Hippocampal formation (tissue), 2 donors: Measurements from ENCODE around the gene ERGIC1.
A peak's percentile ranks its signal among the peaks of the same experiment; 100 is the strongest.

Experiments
- DNase-seq, 2 donors: peaks; one replicate each; lab custom pipeline; 2025; lab: John Stamatoyannopoulos, UW

Gene ERGIC1

DNA sequence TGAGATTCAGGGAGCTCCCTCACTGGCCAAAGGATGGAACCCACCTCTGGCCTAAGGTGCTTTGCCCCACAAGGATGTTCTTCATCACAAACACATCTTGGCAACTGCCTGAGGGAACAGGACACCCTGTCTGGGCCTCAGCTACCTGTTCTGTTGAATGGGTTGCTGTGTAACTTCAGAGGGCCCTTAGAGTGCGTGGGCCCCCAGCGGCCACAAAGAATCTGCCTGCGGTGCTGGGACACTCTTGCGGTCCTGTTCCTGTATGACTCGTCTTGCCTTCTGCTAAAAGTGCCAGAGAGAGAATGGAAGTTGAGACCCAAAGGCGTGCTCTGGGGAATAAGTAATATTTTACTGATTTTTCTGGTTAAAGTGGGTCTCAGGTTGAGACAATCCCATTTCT is 111.1 kb downstream of the ERGIC1 start:
- DNase-seq = no peak

DNA sequence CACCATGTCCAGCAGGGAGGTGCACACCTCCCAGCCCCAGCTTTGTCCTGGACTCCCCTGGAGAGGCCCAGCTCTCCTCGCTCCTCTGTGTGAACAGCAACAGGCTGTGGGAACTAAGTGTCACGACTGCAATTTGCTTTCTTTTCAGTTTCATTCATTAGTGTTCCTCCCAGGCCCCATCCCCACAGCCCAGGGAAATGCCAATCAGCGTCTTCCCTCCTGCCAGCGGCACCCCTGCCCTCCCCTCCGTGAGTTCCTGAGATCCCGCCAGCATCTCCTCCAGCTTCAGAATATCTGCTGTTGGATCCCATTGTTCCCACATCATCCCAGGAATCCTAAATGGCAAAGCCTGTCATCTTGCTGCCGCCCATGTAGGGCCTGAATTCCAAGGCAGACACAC is 112.1 kb downstream of the ERGIC1 start:
- DNase-seq = no peak

DNA sequence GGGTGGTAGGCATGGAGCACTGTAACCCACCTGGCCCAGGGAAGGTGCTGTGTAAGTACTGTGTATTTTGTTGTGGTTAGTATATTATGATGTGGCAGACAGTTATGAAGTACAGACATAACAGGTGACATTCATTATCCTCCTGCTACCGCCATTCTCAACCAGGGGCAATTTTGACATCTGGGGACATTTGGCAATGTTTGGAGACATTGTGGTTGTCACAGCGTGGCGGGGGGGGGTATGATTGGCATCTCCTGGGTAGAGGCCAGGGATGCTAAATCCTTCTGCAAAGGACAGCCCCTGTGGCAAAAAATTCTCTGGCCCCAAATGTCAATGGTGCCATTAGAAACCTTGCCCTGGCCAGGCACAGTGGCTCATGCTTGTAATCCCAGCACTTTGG is 115.4 kb downstream of the ERGIC1 start:
- no peak for DNase-seq

DNA sequence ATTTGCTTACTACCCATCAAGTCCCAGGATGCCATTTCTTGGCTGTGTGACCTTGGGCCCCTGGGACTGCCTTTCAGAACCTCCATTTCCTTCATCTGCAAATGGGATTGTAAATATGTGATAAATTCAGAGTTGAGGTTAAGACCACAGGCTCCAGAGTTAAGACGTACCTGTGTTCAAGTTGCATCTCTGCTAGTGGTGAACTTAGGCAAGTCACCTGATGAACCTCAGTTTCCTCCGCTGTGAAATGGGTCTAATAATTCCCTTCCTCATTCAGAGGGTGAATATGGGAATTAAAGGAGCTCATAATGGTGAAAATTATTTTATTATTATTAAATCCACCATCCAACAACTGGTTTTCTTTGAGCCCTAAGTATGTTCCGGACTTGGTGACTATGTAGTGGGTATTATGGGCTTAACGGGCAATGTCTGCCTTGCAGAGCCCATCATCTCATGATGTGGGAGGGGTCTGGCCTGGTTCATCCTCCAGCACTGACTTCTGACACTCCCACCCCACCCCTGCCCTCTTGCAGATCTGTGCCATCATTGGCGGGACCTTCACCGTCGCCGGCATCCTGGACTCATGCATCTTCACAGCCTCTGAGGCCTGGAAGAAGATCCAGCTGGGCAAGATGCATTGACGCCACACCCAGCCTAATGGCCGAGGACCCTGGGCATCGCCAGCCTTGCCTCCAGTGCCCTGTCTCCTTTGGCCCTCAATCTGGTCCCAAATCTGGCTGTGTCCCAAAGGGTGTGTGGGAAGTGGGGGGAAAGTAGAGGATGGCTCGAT is 116.3 kb downstream of the ERGIC1 start:
- no peak for DNase-seq

DNA sequence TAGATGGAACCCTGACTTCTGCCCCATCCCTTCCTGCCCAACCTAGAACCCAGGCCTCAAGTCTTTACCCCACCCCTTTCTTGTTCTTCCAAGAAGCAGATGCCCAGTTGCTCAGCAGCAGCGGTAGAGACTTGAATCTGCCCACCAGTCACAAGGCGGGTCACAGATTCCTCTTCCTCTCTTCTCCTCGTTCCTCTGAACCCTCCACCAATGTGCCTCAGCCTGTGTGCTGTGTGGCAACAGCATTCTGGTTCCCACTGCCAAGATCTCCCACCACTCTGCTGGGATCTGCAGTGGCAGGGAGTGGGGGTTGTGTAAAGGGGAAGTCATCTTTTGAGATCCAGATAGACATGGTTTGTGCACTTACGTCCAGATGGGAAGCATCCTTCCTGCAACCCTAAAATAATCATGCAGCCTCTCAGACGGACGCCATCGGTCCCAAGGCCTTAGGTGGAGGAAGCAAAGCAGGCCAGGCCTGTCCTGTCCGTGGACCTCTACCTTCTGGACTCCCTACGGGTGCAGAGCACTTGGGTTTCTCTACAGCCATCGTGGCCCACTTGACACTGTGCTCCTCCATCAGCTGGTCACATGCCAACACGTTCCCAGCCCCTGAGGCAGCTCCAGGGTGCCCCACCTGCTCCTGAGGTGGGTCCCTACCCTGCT is 117.5 kb downstream of the ERGIC1 start:
- no peak for DNase-seq

DNA sequence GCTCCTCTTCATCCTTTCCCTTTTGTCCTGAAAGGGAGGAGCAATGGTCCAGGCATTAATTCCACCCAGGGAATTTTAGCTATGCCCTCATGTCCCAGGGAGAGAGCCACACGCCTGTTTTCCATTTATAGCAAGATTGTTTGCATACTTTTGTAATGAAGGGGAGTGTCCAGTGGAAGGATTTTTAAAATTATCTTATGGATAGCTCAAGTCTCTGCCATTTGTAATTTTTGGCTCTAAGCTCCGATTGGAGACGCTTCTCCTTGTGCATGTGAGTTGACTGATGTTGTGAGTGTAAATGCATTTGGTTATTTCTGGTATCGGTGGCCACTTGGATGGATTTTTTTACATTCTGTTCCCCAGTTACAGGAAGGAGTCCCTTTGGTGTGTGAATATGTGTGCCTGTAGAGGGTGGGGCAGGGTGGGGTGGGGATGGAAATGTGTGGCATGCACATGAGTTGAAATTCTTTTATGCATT is 118.0 kb downstream of the ERGIC1 start:
- no peak for DNase-seq

DNA sequence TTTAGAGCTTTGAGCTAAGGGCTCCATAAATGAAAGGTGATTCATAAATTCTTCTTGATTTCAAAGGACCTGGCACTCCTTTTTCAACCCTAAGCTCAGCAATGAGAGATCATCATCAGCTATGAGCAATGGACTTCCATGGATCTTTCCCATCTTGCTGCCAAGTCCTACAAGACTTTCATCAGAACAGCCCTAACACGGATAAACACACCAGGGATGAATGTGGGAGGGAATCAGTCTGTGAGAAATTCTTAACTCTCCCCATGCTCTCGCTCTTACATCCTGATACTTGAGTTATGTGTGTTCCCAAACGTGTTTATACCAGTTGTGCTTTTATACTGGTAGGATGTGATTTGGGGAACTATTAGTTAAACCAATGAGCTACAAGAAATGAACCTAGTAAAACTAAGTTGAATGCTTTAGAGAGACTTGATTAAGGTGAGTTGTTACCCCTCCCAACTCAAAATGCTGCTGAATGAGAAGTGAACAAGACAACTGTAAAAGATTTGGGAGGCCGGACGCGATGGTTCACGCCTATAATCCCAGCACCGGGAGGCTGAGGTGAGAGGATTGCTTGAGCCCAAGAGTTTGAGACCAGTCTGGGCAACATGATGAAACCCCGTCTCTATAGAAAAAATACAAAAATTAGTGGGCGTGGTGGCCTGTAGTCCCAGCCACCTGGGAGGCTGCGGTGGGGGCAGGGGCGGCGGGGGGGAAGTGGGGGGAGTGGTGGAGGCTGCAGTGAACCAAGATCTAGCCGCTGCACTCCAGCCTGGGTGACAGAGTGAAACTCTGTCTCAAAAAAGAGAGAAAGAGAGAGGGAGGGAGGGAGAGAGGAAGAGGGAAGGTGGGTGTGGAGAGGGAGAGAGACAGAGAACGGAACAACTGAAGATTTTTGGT is 120.0 kb downstream of the ERGIC1 start:
- DNase-seq = no peak

DNA sequence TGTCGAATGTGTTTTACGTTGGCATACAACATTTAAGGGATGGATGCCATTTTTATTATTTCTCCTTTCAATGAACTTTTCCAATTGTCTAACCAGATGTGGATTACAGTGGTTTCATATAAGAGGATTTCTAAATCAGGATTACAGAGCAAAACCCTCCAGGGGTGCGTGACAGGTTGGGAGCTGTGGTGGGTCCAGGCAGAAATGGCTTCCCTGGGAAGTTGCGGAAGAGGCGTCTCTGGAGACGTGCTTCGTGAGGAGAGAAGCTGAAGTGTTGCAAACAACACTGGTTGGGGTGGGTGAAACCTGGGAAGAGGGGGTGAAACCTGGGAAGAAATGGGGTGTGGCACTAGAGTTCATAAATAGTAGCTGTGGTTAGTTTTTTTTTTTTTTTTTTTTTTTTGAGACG is 120.7 kb downstream of the ERGIC1 start:
- DNase-seq = no peak

DNA sequence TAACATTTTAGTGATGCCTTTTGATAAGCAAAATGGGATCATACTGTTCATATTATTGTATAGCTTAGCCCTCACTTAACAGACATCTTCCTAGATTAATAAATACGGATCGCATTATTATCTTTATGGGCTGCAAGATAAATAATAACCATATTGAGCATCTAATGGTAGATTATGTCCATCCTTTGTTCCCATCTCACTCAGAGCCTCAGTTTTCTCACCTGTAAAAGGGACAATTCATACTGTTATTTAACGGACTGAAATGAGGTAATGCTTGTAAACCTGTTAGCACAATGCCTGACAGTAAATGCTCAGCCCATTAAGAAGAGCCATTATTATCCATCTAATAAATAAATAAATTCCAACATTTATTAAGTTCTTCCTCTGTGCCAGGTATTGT is 122.2 kb downstream of the ERGIC1 start:
- no peak for DNase-seq

DNA sequence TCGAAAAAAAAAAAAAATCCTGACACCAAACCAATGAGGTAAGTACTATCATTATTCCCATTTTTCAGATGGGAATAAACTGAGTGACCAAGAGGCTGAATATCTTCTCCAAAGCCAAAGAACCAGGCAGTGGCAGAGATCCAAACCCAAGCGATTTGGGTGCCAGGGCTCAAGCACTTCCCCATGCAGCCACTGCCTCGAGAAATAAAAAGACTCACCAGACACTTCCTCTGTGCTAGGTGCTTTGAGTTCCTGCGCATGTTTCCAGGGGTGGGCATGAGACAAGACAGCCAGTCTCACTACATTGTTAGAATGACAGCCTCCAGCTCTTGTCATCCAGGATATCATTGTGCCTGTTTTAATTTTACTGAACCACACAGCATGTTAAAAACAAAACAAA is 122.9 kb downstream of the ERGIC1 start:
- peak in 1 of 2 donors; percentile 23 for DNase-seq

DNA sequence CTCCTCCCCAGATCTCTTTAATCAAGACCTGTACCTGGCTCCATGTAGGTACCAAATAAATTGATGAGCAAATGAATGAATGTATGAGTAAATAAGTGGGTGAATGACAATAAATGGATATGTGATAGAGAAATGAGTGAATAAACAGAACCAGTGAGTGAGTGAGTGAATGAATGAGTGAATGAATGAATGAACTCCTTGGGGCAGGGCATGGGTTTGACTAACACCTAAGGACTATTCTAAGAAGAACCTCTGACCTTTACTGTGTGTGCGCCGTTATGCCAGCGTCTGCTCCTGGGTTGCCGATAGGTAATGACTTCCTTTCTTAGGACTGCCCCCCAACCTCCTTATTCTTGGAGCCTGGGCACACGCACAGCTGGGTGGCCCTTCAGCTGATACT is 123.4 kb downstream of the ERGIC1 start:
- no peak for DNase-seq

DNA sequence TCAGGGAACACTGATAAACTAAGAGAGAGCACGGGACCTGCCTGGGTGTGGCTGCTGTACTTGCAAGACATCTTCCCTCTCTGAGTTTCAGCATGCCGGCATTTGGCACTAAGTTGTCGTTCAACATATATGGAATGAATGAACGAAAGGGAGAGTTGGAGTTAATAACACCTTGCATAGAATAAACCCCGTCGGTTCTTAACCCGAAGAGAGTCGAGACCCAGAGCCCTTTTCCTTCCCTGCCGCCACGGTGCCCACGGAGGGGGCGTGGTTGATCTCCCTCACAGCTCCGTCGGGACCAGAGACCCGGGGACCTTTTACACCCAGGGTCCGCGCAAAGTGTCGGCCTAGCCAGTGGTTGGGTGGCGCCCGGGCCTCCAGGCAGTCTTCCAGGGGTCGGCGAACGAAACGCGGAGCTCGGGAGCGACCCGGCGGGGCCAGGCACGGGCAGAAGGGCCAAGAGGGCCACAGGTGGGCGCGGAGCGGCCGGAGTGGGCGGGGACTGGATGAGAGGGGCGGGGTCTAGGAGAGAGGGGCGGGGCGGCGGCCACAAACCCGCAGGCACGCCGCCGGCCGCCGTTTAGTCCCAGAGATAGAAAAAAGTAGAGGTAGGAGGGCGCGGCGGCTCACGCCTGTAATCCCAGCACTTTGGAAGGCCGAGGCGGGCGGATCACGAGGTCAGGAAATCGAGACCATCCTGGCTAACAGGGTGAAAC is 124.4 kb downstream of the ERGIC1 start:
- DNase-seq = peak; percentile 28 to 35

DNA sequence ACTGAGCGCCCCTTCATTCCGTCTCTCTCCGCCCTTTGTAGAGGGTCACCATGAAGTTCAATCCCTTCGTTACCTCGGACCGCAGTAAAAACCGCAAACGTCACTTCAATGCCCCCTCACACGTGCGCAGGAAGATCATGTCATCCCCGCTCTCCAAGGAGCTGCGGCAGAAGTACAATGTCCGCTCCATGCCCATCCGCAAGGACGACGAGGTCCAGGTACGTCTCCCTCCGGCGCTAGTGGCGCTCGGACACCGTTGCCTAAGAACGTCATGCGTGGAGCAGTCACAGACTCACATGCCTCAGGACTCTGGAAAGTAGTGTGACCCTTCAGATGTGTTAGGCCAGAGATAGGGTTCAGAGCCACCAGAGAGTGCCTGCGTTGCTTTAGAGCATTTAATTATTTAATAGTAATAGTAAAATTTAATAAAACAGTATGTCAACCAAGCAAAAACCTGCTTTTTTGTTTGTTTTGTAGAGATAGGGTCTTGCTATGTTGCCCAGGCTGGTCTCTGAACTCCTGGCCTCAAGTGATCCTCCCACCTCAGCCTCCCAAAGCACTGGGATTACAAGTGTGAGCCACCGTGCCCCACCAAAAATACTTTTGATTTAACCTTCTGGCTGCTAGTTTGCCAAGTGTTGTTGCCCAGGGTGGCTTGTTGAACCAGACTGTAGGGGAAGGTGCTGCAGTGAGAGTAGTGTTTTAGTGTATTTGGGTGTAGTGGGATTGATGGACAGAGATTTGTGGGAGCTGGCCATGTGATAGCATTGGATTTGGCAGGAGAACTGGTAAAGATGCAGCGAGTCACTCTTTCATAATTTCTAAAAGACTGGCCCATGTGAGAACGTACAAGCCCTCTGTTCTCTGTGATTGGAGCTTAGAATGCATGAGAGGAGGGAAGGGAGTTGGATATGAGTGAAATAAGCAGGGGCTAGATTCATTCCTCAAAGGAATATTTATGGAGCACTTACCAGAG is 126.1 kb downstream of the ERGIC1 start:
- no peak for DNase-seq

DNA sequence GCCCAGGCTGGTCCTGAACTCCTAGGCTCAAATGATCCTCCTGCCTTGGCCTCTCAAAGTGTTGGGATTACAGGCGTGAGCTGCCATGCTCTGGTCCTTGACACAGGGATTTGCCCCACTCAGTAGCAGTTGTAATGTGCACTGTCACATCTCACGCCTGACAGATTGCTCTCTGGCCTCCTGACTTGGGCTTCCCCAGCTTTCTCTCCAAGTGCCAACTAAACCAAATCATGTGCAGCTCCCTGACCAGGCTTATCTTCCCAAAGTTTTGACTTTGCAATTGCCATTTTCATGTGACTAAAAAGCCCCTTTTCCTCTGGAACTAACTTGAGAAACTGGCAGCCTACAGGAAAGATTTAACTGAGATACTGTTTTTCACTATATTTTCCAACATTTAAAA is 135.9 kb downstream of the ERGIC1 start:
- DNase-seq = no peak

DNA sequence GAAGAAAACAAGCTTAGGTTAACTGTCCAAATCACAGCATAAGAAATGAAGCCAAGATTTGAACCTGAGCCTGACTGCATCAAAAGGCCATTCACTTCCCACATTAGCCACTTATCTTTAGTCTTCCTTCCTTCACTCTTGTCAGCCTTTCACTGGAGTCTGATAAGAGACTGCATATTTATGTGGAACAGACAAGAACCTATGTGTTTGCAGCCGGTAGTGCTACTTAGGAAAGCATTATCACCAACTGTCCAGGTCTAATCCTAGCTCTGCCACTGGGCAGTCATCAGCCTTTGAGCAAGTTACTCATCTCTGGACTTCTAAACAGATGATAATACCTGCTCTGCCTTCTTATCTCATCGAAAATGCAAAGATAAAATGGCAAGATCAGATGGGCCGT is 137.4 kb downstream of the ERGIC1 start:
- DNase-seq = no peak

DNA sequence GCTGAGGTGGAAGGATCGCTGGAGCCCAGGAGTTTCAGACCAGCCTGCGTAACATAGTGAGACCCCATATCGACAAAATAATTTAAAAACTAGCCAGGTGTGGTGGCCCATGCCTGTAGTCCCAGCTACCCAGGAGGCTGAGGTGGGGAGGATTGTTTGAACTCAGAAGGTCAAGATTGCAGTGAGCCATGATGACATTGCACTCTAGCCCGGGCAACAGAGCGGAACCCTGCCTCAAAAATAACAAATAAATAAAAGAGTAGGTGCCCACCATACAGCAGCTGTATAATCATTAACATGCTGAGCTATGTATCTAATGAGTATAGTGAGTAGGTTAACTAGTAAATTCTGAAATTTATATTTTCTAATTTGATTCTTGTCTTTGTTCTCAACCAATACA is 138.5 kb downstream of the ERGIC1 start:
- no peak for DNase-seq

DNA sequence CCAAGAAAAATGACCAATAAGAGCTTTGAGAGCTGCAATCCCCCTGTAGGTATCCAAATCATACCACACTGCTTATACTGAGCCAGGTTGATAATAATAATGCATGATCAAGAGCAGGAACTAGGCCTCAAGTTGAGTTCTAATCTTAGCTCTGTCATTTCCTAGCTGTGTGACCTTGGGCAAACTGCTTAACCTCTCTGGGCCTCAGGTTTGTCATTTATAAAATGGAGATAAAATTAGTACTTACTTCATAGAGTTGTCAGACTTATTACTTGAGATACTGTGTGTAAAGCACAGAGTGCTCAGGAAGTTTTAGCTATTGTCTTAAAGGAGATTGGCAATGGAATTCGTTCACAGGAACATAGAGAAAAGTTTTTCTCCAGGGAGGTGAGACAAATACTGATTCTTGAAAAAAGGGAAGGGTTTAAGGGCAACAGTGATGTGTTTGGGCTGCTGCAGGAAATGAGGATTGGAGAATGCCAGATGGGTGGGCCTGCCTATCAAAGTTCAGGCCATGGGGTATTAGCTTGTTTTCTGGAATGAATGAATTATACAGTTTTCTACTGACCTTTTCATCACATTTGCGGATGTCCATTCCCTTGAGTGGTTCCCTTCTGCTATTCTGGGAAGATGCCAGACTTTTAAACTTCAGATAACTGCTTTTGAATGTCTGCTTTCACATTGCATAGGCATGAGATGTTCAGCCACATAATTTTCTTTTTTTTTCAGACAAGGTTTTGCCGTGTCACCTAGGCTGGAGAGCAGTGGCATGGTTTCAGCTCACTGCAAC is 139.3 kb downstream of the ERGIC1 start:
- no peak for DNase-seq

DNA sequence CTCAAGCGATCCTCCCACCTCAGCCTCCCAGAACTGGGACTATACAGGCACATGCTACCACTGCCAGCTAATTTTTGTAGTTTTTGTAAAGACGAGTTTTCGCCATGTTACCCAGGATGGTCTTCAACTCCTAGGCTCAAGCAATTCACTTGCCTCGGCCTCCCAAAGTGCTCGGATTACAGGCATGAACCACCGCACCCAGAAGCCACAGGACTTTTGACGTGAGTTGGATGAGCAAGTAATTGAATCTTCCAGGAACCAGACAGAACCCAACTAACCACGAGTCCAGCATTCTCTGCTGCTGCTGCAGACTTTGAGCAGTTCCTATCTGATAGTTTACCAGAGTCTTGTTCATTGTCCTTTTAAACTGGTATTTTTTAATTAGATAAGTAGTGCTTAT is 139.9 kb downstream of the ERGIC1 start:
- DNase-seq = no peak

DNA sequence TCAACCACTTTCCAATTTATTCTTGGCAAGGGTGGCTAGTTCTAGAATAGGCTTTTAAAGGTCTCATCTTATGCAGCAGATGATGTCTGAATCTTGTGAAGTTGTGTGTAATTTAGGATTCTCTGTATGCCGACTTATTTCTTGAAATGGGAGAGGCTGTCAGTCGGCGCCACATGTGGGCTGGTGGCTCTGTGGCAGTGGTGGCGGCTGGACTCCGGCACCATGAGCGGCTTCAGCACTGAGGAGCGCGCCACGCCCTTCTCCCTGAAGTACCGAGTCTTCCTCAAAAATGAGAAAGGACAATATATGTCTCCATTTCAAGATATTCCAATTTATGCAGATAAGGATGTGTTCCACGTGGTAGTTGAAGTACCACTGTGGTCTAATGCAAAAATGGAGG is 141.2 kb downstream of the ERGIC1 start:
- DNase-seq = no peak

DNA sequence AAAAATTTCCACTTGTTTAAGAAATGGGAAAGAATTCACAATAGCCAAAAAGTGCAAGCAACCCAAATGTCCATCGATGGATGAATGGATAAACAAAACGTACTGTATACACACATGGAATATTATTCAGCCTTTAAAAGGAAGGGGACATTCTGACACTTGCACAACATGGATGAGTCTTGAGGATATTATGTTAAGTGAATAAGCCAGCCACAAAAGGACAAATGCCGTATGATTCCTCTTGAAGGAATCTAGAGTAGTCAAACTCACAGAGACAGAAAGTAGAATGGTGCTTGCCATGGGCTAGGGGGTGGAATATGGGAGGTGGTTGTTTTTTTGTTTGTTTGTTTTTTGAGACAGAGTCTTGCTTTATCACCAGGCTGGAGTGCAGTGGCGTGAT is 145.7 kb downstream of the ERGIC1 start:
- DNase-seq = no peak
